ENCODE data around the gene SYTL1.
"Not testable (repeated sequence)": the region's sequence is repeated elsewhere in the genome, so short reads cannot be mapped to it uniquely, and the experiment has no call there.

Gene SYTL1

GRCh38 chr1:27384797-27385196, 43.0 kb downstream of the SYTL1 start:
- DNase-seq (ENCODE audit: low read depth, low spot score), result not testable (repeated sequence)

- DNase-seq (ENCODE audit: low read depth, low spot score), result peak; percentile 49
Measured at GRCh38 chr1:27388337-27389005, 46.6 kb downstream of the SYTL1 start.

DNA sequence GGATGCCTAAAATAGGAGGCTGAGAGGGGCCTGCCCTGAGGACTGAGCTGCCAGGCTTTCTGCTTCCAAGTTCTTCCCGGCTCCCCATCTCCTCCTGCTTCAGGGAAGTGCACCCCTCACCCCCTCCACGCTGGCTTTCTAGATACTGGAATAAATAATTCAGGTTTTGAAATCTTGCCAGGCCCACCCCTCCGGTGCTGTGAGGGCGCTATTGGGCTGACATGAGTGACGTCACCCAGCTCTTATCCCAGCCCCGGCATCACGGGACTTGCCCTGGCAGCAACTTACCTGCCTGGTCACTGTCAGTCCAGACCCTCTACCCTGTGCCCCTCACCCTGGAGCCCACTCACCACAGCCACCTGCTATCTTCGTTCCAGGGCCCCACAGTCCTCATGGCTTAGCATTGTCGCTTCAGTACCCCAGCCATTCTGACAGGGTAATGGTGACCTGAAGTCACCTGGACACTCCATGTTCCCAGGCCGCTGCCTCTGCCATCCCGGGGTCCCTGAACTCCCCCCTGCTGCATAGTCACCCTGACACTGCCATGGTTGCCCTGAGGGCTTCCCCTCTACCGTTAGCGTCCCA, 49.8 kb downstream of the SYTL1 start:
- DNase-seq (ENCODE audit: low read depth, low spot score), result no peak

DNA sequence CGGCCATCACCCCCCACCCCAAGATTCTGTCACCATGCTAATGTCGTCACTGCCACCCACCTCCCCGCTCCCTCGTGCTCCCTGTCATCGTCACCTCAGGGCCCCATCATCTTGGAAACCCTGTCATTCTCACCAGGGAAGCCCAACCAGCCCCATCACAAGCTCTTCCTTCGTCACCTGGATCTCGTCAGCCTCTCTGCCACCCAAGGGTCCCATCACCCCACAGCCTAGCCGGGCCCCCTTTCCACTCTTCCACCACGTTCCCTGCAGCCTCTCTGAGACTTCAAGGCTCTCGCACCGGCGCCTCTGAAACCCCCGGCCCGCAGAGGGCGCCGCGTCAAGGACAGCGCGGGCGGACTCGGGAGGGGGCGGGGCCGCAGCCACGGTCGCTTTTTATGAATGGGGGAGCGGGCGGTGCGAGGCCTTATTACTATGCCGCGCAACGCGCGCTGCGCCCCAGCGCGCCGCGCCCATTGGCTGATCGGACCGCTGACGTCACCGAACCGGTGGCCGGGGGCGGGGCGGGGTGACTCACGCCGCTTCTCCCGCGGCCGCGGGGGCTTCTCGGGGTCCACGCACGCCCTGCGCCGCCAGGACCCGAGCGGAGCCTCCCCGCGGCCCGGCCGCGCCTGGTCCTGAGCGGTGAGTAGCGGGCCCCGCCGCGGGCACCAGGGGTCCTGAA, 50.4 kb downstream of the SYTL1 start, which contains the start of gene GPR3:
Gene GPR3 (plus strand): TSS at position 527 of the 682 bp plus-strand sequence. CDS start 1,177 bp downstream, outside the sequence.
- DNase-seq (ENCODE audit: low read depth, low spot score), result peak; percentile 83

- DNase-seq (ENCODE audit: low read depth, low spot score), result no peak
Measured at GRCh38 chr1:27392778-27393635, 51.2 kb downstream of the SYTL1 start.

DNA sequence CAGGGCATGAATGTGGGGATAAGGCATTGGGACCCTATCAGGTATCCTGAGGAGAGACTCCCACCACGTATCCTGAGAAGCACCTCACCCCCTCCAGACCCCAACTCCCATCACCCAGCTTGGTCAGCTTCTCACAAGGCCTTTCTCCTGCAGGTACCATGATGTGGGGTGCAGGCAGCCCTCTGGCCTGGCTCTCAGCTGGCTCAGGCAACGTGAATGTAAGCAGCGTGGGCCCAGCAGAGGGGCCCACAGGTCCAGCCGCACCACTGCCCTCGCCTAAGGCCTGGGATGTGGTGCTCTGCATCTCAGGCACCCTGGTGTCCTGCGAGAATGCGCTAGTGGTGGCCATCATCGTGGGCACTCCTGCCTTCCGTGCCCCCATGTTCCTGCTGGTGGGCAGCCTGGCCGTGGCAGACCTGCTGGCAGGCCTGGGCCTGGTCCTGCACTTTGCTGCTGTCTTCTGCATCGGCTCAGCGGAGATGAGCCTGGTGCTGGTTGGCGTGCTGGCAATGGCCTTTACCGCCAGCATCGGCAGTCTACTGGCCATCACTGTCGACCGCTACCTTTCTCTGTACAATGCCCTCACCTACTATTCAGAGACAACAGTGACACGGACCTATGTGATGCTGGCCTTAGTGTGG, 51.9 kb downstream of the SYTL1 start:
- no peak for DNase-seq (ENCODE audit: low read depth, low spot score)

DNA sequence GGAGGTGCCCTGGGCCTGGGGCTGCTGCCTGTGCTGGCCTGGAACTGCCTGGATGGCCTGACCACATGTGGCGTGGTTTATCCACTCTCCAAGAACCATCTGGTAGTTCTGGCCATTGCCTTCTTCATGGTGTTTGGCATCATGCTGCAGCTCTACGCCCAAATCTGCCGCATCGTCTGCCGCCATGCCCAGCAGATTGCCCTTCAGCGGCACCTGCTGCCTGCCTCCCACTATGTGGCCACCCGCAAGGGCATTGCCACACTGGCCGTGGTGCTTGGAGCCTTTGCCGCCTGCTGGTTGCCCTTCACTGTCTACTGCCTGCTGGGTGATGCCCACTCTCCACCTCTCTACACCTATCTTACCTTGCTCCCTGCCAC, 52.4 kb downstream of the SYTL1 start:
- no peak for DNase-seq (ENCODE audit: low read depth, low spot score)

DNA sequence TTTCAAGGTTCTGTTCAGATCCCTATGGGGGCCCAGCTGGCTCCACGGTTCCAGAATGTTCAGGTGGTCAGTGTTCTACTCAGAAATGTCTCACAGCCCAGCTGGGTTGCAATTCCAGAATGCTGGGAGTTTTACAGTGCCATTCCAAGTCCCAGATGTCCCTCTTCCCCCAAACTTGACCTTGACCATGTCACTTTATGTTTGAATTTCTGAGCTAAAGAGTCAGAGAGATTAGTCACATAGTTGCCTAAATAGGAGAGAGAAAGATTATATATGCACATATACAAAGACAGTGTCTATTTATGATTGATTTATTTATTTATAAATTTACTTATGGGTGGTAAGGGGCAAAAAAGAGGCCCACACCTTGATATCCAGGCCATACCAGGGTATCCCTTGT, 53.1 kb downstream of the SYTL1 start:
- no peak for DNase-seq (ENCODE audit: low read depth, low spot score)

DNA sequence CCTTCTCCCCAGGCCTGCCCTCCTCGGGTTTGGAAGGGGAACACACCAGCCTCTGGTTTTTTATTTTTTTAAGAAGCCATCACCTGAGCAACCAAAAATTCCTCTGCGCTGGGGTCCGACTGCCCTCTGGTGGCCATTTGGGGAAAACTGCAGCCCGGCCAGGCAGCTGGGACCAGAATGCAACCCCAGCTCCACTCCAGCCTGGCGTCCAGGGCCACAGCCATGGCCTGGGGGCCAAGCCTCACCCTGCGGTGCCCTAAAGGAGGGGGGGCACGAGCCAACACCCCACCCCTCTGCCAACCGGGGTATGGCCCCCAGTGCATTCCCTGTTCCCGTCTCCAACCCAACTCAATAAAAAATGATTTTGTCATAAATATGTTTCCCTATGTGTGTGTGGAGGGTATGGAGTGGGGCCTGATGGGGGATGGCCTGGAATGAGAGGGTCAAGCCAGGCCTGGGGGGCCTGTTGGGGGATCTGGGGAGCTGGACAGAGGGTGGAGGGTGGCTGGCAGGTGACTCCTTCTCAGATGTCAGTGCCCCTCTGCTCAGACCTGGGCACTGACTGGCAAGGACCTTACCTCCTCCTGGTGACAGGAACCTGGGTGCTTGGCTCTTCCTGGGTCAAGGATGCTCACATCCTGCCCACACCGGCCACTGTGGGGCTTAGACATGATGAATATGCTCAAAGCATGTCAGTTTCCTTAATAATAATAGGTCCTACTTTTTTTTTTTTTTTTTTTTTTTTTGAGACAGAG, 53.8 kb downstream of the SYTL1 start:
- DNase-seq (ENCODE audit: low read depth, low spot score), result peak; percentile 64

DNA sequence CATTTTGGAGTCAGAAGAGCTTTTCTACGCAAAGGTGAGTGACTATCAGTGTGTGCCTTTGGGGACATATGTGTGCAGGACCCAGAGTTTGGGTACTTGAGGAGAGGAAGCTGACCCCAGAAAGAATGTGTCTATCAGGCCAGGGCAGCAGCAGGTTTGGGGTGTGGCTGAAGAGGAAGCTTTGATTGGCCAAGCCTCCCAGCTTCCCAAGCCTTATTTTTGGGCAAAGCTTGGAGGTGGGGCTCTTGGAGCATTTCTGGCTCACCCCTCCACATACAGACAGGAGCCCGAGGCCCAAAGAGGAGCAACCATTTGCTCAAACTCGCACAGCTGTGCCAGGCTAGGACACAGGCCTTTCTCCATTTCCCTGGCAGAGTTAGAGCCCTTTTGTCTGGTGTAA, 55.3 kb downstream of the SYTL1 start:
- DNase-seq (ENCODE audit: low read depth, low spot score), result no peak

DNA sequence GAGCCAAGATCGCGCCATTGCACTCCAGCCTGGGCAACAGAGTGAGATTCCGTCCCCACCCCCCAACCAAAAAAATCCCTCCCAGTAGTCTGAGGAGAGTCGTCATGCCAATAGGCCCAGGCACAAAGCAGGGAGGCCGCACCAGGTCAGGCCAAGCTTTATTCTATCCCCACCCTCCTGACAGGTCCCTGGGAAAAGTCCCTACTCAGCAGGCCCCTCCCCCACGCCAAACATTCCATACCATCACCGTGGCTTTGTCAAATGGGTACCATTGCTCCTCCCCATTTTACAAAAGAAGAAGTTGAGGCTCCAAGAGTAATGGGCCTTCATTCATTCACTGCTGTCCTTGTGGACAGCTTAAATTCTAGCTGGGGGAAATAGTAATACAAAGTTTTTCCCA, 55.9 kb downstream of the SYTL1 start:
- no peak for DNase-seq (ENCODE audit: low read depth, low spot score)

GRCh38 chr1:27398405-27399149, 56.8 kb downstream of the SYTL1 start:
- DNase-seq (ENCODE audit: low read depth, low spot score), result no peak

- DNase-seq (ENCODE audit: low read depth, low spot score), result no peak
Measured at GRCh38 chr1:27399251-27400025, 57.6 kb downstream of the SYTL1 start.

DNA sequence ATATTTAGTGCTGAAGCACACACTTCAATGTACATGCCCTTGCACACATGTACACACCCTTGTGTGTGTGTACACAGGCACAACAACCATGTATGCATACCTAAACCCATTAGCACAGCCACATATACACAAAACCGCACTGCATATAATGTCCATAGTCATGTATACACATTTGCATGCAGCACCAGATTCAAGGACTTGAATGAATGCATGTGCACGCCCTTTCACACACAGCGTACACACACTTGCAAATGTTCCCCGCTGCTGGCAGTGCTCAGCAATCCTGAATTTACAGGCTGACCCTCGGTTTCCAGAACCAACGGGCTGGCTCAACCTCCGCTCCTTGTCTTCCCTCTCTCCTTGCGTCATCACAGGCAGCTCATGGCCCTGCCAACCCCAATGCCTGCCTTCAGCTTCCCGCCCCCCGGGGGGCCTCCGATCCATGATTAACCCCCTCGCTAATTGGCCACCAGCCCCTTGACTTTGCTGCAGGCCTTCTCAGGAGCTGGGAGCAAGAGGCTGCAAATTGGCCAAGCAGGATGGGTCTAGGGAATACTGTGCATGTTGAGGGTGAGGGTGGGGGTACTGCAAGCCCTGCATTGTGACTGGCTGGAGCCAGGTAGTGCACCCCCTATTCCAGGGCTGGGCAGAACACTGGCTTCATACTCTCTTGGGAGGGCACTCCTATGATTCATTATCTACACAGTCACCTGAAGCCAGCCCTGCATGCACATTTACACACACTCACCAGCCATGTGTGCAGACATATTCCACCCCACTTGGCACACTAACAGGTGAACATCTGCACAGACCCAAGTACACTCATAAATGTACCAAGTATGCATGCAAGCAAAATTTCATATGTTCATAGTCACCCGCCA, 58.5 kb downstream of the SYTL1 start:
- no peak for DNase-seq (ENCODE audit: low read depth, low spot score)

GRCh38 chr1:27400963-27401341, 59.1 kb downstream of the SYTL1 start:
- no peak for DNase-seq (ENCODE audit: low read depth, low spot score)

DNA sequence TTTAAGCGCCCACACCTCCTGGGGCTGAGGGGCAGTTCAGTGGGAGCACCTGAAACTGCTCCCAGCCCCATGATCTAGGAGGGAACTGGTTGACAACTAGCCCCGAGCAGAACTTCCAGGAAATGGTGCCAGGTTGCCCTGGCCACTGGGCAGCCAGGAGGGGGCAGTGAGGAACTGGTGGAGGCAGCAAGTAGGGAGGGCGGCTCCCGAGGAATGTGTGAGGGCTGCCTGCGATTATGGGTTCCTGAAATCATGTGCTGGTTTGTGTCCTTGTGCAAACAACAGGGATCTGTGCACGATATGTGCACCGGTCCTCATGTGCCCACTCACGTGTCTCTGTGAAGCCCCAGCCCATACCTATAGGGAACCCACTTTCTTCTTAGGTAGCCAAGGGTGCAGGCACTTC, 60.5 kb downstream of the SYTL1 start:
- no peak for DNase-seq (ENCODE audit: low read depth, low spot score)

GRCh38 chr1:27403065-27403726, 61.4 kb downstream of the SYTL1 start:
- DNase-seq (ENCODE audit: low read depth, low spot score), result no peak
